ENCODE data around the gene LIG1. TPM values are rescaled to one million over a fixed set of nuclear protein-coding genes. Genes with fewer than 3 reads are reported as not detected.
A peak's percentile ranks its signal among the peaks of the same experiment; 100 is the strongest.
"Not testable (repeated sequence)": the region's sequence is repeated elsewhere in the genome, so short reads cannot be mapped to it uniquely, and the experiment has no call there.

Gene LIG1
- total and polyA plus RNA-seq, 7 donors: 4.3 to 41.6 (median 11.4) TPM

GRCh38 chr19:48094855-48095203, 75.3 kb downstream of the LIG1 start:
- no peaks in the 10 kb centered on the region for H3K27me3 ChIP-seq
- TF ChIP-seq EP300 (IDR thresholded peaks at IDR 0.05) (no peak), POLR2A (IDR thresholded peaks at IDR 0.05) (no peak), POLR2AphosphoS5 (IDR thresholded peaks at IDR 0.05) (no peak), CTCF (IDR thresholded peaks at IDR 0.05) (no peak)
- no peak overlapping the region for H3K4me3 ChIP-seq
- peaks cover 0 to 2% (median 0%) of the 10 kb centered on the region in 4 donors for H3K9me3 ChIP-seq
- no peak for DNase-seq
- peaks cover 0 to 9% (median 6%) of the 10 kb centered on the region in 4 donors for H3K4me1 ChIP-seq
- 84 to 87% methylated on average over 2 of the region's 2 CpGs for WGBS, 2 donors
- H3K27ac ChIP-seq: no peak overlapping the region
- intact Hi-C loops (cut with DNase I): no loop called here
- H3K36me3 ChIP-seq: peaks cover 3 to 33% (median 15%) of the 10 kb centered on the region in 4 donors

- no peak for DNase-seq
- Histone ChIP-seq H3K36me3 (peaks cover 3 to 33% (median 15%) of the 10 kb centered on the region in 4 donors), H3K27ac (no peak overlapping the region), H3K27me3 (no peaks in the 10 kb centered on the region), H3K4me1 (peaks cover 0 to 14% (median 11%) of the 10 kb centered on the region in 4 donors), H3K4me3 (no peak overlapping the region), H3K9me3 (peaks cover 0 to 2% (median 0%) of the 10 kb centered on the region in 4 donors)
- TF ChIP-seq POLR2A (IDR thresholded peaks at IDR 0.05) (no peak), POLR2AphosphoS5 (IDR thresholded peaks at IDR 0.05) (no peak), EP300 (IDR thresholded peaks at IDR 0.05) (no peak), CTCF (IDR thresholded peaks at IDR 0.05) (no peak)
- intact Hi-C loops (cut with DNase I): no loop called here
- 8 to 22% methylated on average over 1 of the region's 1 CpG for WGBS, 2 donors
Observed at GRCh38 chr19:48094129-48094854, 75.9 kb downstream of the LIG1 start.

GRCh38 chr19:48091111-48091718, 78.9 kb downstream of the LIG1 start:
- H3K4me3 ChIP-seq; H3K9me3 ChIP-seq; H3K27ac ChIP-seq; H3K27me3 ChIP-seq; DNase-seq; intact Hi-C loops (cut with DNase I): not testable (repeated sequence)
- peaks cover 3 to 27% (median 11%) of the 10 kb centered on the region in 4 donors for H3K36me3 ChIP-seq
- H3K4me1 ChIP-seq: peaks cover 0 to 17% (median 11%) of the 10 kb centered on the region in 4 donors
- WGBS, 2 donors: 85 to 89% methylated on average over 13 of the region's 13 CpGs

- H3K4me1 ChIP-seq: peaks cover 0 to 17% (median 15%) of the 10 kb centered on the region in 4 donors
- no peaks in the 10 kb centered on the region for H3K27me3 ChIP-seq
- intact Hi-C loops (cut with DNase I): no loop called here
- 17 to 39% methylated on average over 5 of the region's 5 CpGs for WGBS, 2 donors
- H3K4me3 ChIP-seq: no peak overlapping the region
- H3K9me3 ChIP-seq: peaks cover 0 to 2% (median 0%) of the 10 kb centered on the region in 4 donors
- DNase-seq: no peak
- TF ChIP-seq POLR2AphosphoS5 (IDR thresholded peaks at IDR 0.05): peak in 2 of 4 donors; percentile 35 to 37
- TF ChIP-seq POLR2A (IDR thresholded peaks at IDR 0.05): no peak
- H3K27ac ChIP-seq: peak overlapping the region in 3 of 4 donors; percentile 44 to 50 (median 47)
- peaks cover 0 to 20% (median 11%) of the 10 kb centered on the region in 4 donors for H3K36me3 ChIP-seq
Observed at GRCh38 chr19:48090281-48090802, 79.8 kb downstream of the LIG1 start.

GRCh38 chr19:48088991-48089390, 81.2 kb downstream of the LIG1 start:
- H3K9me3 ChIP-seq; intact Hi-C loops (cut with DNase I); DNase-seq; H3K36me3 ChIP-seq; H3K27ac ChIP-seq; H3K27me3 ChIP-seq; H3K4me3 ChIP-seq: not testable (repeated sequence)
- 94 to 95% methylated on average over 6 of the region's 6 CpGs for WGBS, 2 donors
- peaks cover 0 to 28% (median 22%) of the 10 kb centered on the region in 4 donors for H3K4me1 ChIP-seq

All from sigmoid colon (tissue), 7 donors.